ENCODE measurements around the gene MUS81. TPM values are rescaled to one million over a fixed set of nuclear protein-coding genes. Genes with fewer than 3 reads are reported as not detected.
A peak's percentile ranks its signal among the peaks of the same experiment; 100 is the strongest.

The MUS81 gene
- total and polyA plus RNA-seq, 9 of the 15 experiments (the other 6 are each of a cell fraction or from before 2014, with no cell fraction given), result 13.4 to 118 (median 53.7) TPM

DNA sequence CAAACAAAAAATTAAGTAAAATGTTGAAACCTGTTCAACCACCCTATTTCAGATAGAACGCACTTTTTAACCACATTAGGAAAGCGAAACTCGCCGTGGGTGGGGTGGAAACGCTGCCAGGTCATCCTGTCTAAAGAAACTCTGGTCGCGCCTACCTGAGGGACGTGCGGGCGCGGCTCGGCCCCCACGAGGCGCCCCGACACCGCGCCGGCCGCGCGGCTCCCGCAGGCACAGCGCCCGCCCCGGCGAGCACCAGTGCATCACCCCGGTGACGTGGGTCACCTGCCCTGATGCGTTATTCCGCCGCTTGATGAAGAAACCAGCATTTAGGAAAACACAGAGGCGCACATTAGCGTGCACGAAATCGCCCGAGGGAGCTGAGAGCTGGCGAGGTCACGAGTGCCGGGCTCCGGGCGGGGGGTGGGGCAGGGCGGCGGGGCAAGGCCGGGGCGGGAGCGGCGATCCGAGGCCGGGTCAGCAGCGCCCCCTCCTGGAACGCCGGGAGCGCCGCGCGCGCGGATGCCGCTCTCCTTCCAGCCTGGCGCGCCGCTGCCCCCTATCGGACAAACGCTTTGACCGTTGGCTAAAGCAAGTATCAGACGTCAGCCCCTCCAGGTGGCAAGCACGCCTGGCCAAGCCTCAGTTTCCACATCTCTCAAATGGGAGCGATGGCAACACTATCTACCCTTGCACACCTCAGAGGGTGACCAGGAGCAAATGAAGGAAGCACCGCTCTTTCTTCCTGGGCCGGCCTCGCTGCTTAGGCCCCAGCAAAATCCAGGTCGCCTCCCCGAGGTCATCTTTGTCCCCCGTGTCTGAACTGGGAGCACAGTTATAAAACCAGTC, 42.2 kb upstream of the MUS81 start (continued):
- TF ChIP-seq, protein P1, sequence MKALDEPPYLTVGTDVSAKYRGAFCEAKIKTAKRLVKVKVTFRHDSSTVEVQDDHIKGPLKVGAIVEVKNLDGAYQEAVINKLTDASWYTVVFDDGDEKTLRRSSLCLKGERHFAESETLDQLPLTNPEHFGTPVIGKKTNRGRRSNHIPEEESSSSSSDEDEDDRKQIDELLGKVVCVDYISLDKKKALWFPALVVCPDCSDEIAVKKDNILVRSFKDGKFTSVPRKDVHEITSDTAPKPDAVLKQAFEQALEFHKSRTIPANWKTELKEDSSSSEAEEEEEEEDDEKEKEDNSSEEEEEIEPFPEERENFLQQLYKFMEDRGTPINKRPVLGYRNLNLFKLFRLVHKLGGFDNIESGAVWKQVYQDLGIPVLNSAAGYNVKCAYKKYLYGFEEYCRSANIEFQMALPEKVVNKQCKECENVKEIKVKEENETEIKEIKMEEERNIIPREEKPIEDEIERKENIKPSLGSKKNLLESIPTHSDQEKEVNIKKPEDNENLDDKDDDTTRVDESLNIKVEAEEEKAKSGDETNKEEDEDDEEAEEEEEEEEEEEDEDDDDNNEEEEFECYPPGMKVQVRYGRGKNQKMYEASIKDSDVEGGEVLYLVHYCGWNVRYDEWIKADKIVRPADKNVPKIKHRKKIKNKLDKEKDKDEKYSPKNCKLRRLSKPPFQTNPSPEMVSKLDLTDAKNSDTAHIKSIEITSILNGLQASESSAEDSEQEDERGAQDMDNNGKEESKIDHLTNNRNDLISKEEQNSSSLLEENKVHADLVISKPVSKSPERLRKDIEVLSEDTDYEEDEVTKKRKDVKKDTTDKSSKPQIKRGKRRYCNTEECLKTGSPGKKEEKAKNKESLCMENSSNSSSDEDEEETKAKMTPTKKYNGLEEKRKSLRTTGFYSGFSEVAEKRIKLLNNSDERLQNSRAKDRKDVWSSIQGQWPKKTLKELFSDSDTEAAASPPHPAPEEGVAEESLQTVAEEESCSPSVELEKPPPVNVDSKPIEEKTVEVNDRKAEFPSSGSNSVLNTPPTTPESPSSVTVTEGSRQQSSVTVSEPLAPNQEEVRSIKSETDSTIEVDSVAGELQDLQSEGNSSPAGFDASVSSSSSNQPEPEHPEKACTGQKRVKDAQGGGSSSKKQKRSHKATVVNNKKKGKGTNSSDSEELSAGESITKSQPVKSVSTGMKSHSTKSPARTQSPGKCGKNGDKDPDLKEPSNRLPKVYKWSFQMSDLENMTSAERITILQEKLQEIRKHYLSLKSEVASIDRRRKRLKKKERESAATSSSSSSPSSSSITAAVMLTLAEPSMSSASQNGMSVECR (CRISPR knock-in tag; IDR thresholded peaks at IDR 0.05), result peak; percentile 47; the same call in 1 of the 2 replicates
- TF ChIP-seq DIDO1 (tag; IDR thresholded peaks at IDR 0.05; ENCODE audit: low read depth), result no peak
- TF ChIP-seq ZNF354B (CRISPR knock-in tag; IDR thresholded peaks at IDR 0.05), result no peak
- no peak for TF ChIP-seq ZC3H11A (IDR thresholded peaks at IDR 0.05; ENCODE audit: low read depth, low read length)
- TF ChIP-seq IFI16 (CRISPR knock-in tag; IDR thresholded peaks at IDR 0.05), result no peak
- no peak for TF ChIP-seq ZNF780A (CRISPR knock-in tag; IDR thresholded peaks at IDR 0.05)
- TF ChIP-seq, protein P2, sequence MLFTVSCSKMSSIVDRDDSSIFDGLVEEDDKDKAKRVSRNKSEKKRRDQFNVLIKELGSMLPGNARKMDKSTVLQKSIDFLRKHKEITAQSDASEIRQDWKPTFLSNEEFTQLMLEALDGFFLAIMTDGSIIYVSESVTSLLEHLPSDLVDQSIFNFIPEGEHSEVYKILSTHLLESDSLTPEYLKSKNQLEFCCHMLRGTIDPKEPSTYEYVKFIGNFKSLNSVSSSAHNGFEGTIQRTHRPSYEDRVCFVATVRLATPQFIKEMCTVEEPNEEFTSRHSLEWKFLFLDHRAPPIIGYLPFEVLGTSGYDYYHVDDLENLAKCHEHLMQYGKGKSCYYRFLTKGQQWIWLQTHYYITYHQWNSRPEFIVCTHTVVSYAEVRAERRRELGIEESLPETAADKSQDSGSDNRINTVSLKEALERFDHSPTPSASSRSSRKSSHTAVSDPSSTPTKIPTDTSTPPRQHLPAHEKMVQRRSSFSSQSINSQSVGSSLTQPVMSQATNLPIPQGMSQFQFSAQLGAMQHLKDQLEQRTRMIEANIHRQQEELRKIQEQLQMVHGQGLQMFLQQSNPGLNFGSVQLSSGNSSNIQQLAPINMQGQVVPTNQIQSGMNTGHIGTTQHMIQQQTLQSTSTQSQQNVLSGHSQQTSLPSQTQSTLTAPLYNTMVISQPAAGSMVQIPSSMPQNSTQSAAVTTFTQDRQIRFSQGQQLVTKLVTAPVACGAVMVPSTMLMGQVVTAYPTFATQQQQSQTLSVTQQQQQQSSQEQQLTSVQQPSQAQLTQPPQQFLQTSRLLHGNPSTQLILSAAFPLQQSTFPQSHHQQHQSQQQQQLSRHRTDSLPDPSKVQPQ (CRISPR knock-in tag; IDR thresholded peaks at IDR 0.05; ENCODE audit: borderline replicate concordance), result no peak
- peak; percentile 41 for TF ChIP-seq TBP (optimal IDR thresholded peaks at IDR 0.05; ENCODE audit: low read depth, low read length)
- no peak for TF ChIP-seq SNRNP70 (optimal IDR thresholded peaks at IDR 0.05; ENCODE audit: low read depth, low read length)
- TF ChIP-seq, protein P3, sequence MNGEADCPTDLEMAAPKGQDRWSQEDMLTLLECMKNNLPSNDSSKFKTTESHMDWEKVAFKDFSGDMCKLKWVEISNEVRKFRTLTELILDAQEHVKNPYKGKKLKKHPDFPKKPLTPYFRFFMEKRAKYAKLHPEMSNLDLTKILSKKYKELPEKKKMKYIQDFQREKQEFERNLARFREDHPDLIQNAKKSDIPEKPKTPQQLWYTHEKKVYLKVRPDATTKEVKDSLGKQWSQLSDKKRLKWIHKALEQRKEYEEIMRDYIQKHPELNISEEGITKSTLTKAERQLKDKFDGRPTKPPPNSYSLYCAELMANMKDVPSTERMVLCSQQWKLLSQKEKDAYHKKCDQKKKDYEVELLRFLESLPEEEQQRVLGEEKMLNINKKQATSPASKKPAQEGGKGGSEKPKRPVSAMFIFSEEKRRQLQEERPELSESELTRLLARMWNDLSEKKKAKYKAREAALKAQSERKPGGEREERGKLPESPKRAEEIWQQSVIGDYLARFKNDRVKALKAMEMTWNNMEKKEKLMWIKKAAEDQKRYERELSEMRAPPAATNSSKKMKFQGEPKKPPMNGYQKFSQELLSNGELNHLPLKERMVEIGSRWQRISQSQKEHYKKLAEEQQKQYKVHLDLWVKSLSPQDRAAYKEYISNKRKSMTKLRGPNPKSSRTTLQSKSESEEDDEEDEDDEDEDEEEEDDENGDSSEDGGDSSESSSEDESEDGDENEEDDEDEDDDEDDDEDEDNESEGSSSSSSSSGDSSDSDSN (IDR thresholded peaks at IDR 0.05; ENCODE audit: borderline replicate concordance in 1 of 2, low read depth in 2 of 2, low read length in 2 of 2), result 0 out of 4 replicates have a peak, but pooled peaks of 1 of the 2 experiments have one; percentile 10
- TF ChIP-seq TRIM28 (IDR thresholded peaks at IDR 0.05), result no peak
- 0 out of 2 replicates have a peak, but pooled peaks have one; percentile 12 for TF ChIP-seq TCF3 (CRISPR knock-in tag; IDR thresholded peaks at IDR 0.05)
- TF ChIP-seq ZNF324 (CRISPR knock-in tag; IDR thresholded peaks at IDR 0.05), result no peak
- no peak for TF ChIP-seq ZNF76 (CRISPR knock-in tag; IDR thresholded peaks at IDR 0.05; ENCODE audit: borderline replicate concordance)
- TF ChIP-seq NR2F6 (CRISPR knock-in tag; IDR thresholded peaks at IDR 0.05), result no peak
- peak; percentile 41; the same call in 1 of the 2 replicates for TF ChIP-seq SIN3B (IDR thresholded peaks at IDR 0.05; ENCODE audit: low read depth)
- no peak for TF ChIP-seq KDM5B (IDR thresholded peaks at IDR 0.05; ENCODE audit: insufficient replicate concordance, low read depth, low read length)
- TF ChIP-seq YBX1 (IDR thresholded peaks at IDR 0.05), result no peak
- TF ChIP-seq TAF15 (IDR thresholded peaks at IDR 0.05; ENCODE audit: low read depth, low read length), result no peak
- no peak for TF ChIP-seq NFRKB (IDR thresholded peaks at IDR 0.05; ENCODE audit: low read depth)
